ENCODE measurements around the gene SLC38A2.

- TF ChIP-seq CTCF (IDR thresholded peaks at IDR 0.05; ENCODE audit: borderline replicate concordance, extremely low read depth, low read length, poor library complexity, severe bottlenecking) (no peak), EZH2 (IDR thresholded peaks at IDR 0.05; ENCODE audit: borderline replicate concordance, low read depth, low read length, severe bottlenecking) (no peak)
These were observed 19.1 kb upstream of the SLC38A2 start for GRCh38 chr12:46391630-46392029.
